AG09309 (cell line): ENCODE data around the gene CREBZF.

ENCODE experiments used
- DNase-seq: peaks from one replicate; pipeline ENCODE4 v3.0.0-alpha.2; 2010; ENCODE audit warnings: low read depth
- H3K4me3 ChIP-seq: 2 replicates; pipeline ENCODE4 v1.5.1; 2011; ENCODE audit warnings: mild to moderate bottlenecking, low read depth, low read length, moderate library complexity; ENCODE audit not compliant: control insufficient read depth
- TF ChIP-seq, protein P1 (sequence below): IDR thresholded peaks from 2 replicates; pipeline ENCODE4 v1.5.1; 2011; ENCODE audit warnings: mild to moderate bottlenecking, low read depth, low read length, inconsistent platforms; ENCODE audit not compliant: insufficient read depth, control insufficient read depth; ENCODE audit errors: missing control alignments

Gene CREBZF

DNA sequence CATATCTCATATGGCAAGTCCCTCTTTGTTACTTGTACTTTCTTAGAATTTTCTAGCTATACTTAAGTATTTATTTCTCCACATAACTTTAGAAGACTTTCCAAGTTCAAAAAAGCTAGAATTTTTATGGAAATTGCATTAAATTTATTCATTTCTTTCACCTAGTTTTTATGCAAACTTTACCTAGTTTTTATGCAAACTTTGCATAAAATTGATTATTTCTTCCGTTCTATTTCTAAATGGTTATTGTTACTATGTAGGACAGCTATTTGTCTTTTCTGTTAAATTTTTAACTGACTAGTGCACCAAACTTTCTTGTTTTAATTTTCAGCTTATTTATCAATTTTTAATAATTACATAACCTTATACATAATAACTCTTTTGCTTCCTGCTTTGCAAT, 3.2 kb upstream of the CREBZF start:
- no peak for DNase-seq
- TF ChIP-seq, protein P1, sequence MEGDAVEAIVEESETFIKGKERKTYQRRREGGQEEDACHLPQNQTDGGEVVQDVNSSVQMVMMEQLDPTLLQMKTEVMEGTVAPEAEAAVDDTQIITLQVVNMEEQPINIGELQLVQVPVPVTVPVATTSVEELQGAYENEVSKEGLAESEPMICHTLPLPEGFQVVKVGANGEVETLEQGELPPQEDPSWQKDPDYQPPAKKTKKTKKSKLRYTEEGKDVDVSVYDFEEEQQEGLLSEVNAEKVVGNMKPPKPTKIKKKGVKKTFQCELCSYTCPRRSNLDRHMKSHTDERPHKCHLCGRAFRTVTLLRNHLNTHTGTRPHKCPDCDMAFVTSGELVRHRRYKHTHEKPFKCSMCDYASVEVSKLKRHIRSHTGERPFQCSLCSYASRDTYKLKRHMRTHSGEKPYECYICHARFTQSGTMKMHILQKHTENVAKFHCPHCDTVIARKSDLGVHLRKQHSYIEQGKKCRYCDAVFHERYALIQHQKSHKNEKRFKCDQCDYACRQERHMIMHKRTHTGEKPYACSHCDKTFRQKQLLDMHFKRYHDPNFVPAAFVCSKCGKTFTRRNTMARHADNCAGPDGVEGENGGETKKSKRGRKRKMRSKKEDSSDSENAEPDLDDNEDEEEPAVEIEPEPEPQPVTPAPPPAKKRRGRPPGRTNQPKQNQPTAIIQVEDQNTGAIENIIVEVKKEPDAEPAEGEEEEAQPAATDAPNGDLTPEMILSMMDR: no peak
- no peak overlapping the region for H3K4me3 ChIP-seq

DNA sequence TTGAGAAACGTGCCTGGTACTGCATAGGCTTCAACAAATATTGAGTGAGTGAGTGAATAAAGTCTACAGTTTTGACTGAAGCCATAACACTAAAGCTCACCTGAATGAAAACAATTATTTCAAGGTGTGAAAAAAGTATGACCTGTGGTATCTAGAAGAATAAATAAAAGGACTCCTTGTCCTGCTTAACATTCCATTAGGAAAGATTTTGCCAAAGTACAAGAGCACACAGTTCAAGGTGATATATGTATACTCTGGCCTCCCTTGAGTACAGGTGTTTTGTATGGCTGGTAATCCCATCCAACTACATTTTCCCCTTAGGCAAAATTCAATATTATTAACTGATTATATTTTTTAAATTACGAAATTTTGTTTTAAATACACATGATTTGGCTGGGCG, 1.8 kb upstream of the CREBZF start:
- no peak for DNase-seq
- TF ChIP-seq, protein P1: no peak
- H3K4me3 ChIP-seq: no peak overlapping the region

DNA sequence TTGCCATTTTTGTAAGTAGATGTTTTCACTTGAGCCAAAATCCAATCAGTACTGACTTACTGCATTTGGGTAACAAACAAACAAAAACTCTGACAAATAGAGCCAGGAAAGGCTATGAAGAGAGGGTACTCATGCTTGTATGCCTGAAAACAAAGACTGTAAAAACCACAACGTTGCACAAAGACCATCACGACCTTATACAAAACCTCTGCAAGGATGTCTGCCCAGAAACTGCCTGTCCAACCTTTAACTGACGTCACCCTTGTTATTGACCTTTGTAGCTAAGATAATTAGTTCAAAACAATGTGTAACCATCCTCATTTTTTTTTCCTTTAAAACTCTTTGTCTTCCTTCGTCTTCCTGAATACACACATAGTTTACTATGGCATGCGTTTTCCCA, 804 bp upstream of the CREBZF start:
- H3K4me3 ChIP-seq: no peak overlapping the region
- TF ChIP-seq, protein P1: no peak
- no peak for DNase-seq

DNA sequence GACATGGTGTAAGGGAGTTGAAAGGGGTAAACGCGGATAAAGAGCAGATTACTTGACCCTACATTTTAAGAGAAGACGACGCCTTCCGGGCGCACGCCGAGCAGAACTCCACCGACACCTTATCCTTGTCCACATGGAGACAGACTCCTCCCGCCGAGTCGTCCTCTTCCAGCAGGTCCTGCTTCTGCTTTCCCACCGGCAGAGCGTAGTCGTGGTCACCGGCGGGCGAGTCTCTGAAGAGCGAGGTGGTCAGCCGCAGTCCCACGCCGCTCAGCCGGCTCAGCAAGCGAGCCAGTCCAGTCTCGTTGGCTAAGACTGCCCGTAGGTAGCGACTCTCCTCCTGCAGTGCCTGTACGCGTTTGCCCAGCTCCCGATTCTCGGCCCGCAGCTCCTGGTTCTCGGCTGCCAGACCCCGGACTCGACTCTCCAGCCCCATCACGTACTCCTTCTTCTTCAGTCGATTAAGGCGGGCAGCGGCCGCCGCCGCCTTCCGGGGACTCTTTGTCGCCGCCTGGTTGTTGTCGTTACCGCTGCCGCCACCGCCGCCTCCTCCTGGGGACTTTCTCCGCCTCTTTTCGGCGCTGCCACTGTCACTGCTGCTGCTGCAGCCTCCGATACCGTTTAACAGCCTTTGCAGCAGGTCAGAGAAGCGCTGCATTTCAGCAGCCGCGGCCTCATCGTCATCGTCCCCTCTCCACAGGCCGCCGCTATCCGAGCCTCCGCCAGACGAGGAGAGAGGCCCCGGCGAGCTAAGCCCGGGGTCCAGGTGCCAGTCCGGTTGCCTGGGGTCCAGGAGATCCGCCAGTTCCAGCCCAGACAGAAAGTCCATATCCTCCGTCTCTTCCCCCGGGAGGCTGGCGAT, 945 bp downstream of the CREBZF start:
- peak overlapping the region; percentile 72 for H3K4me3 ChIP-seq
- TF ChIP-seq, protein P1: peak; percentile 60
- DNase-seq: no peak

DNA sequence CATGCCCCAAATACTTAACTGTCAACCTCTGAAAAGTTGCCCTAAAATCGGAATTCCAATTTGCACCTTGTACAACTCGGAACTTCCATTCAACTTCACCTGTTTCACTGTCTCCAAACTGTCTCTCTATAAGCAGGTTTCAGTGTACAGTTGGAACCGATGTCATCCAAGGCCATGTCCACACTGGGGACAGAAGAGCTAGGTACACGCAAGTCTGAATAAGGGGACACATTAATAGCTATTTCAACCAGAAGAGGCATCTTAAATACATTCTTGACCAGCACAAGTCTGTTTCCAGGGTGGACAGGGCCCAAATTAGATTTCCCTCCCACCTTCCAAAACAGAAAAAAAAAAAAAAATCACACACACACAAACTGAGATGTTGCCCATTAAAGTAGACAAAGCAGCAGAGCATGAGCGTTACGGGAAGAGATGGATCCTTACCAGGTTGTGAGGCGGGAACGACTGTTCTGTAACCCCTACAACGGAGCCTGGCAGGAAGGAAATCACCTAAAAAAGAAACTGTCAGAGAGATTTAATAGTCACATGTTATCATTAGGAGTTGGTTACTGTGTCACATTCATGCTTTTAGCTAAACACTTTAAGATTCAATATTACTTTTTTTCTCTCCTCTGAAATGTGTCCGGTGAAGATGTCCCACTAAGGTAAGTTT, 1.7 kb downstream of the CREBZF start:
- H3K4me3 ChIP-seq: peak overlapping the region; percentile 72
- no peak for DNase-seq
- TF ChIP-seq, protein P1: no peak

DNA sequence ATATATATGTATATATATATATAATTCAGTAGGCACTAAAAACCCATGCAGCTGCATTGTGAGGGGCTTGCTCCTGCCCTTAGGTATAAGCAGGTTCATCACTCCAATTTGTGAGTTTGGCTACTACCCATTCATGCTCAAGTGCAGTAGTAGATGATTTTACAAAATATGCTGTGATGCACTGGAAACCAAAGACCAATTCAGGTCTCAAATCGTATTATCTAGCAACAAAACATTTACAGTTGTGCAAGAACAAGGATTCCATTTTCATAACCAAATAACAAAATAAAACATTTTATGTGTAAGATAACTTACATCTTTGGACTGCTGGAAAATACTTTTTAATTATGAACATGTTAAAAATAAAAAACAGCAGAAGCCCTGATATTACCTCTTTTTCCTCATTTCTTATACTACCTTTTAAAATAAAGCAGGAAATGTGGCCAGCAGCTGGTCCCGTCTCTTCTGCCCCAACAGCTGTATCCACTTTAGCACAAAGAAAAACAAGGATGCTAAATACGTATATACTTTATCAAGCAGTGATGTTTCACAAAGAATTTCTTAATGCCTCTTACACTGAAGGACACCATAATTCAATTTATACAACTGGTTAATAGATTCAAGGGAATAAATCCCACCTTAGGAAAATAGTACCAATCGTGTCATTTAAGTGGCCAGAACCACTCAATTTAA, 2.8 kb downstream of the CREBZF start:
- DNase-seq: no peak
- TF ChIP-seq, protein P1: no peak
- H3K4me3 ChIP-seq: peak overlapping the region; percentile 72
